Suprapubic skin (tissue), 2 donors: ENCODE data around the gene AEBP1.

Experiments used
- EP300 ChIP-seq: sonication (generic); formaldehyde crosslinking; IDR thresholded peaks from one replicate; pipeline ENCODE4 v1.6.1; 2017; ENCODE audit warnings: antibody characterized with exemption
- POLR2A ChIP-seq, 2 donors: fragments of 450-650 bp; IDR thresholded peaks; one replicate each; pipeline ENCODE4 v1.6.1; 2017; ENCODE audit warnings: antibody characterized with exemption in 2 of 2, mild to moderate bottlenecking in 2 of 2, moderate library complexity in 2 of 2

- no peak for TF ChIP-seq POLR2A (IDR thresholded peaks at IDR 0.05)
- TF ChIP-seq EP300 = no peak
These were observed 5.8 kb downstream of the AEBP1 start for GRCh38 chr7:44109991-44110390.
